ENCODE data around the gene HDHD5.

HDHD5 gene

DNA sequence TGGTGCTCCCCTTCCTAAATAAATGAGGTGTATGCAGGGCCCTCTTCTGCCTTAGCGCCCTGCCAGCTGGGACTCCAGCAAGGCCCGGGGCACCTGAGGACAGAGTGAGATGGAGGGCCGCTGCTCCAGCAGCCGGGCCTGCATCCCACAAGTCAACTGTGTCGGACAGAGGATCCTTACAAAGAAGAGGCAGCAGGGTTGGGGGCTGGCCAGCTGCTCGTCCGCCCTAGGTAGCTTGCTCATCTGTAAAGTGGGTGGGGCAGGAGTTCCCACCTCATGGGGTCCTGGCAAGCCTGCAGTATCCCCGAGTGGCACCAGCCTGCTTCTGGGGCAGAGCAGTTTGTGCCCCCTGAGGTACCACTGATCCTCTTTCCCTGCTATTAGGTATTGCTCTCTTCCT is 45.5 kb downstream of the HDHD5 start:
- Histone ChIP-seq H3K4me3 (ENCODE audit: insufficient read depth, low read length, poor library complexity, severe bottlenecking) (no peak overlapping the region), H4K20me1 (ENCODE audit: low read depth, low read length) (no peaks in the 10 kb centered on the region), H3K36me3 (ENCODE audit: low read length) (no peaks in the 10 kb centered on the region), H3K9me2 (replicated peaks; ENCODE audit: insufficient read depth, low read length) (no peaks in the 10 kb centered on the region), H3K9me3 (ENCODE audit: insufficient read depth, low read length) (no peaks in the 10 kb centered on the region), H3K27me3 (ENCODE audit: low read length) (no peaks in the 10 kb centered on the region), H3K4me2 (ENCODE audit: low read depth, low read length, poor library complexity, severe bottlenecking) (no peak overlapping the region), H3K27ac (ENCODE audit: low read depth, low read length) (no peak overlapping the region), H3K79me2 (ENCODE audit: insufficient read depth, low read length) (no peaks in the 10 kb centered on the region), H3K9ac (ENCODE audit: low read length) (no peak overlapping the region), H3F3A (ENCODE audit: insufficient read depth) (no peaks in the 10 kb centered on the region), H2AFZ (ENCODE audit: low read depth, low read length, severe bottlenecking) (no peak overlapping the region)
- TF ChIP-seq CTCF (IDR thresholded peaks at IDR 0.05; ENCODE audit: insufficient read depth, low read length, poor library complexity, severe bottlenecking): no peak
- TF ChIP-seq EZH2phosphoT487 (conservative IDR thresholded peaks at IDR 0.05; ENCODE audit: low read length): no peak

GRCh38 chr22:17112491-17113042 is 46.5 kb downstream of the HDHD5 start:
- Histone ChIP-seq H4K20me1 (ENCODE audit: low read depth, low read length) (no peaks in the 10 kb centered on the region), H3K4me2 (ENCODE audit: low read depth, low read length, poor library complexity, severe bottlenecking) (no peak overlapping the region), H3K9me3 (ENCODE audit: insufficient read depth, low read length) (no peaks in the 10 kb centered on the region), H3K79me2 (ENCODE audit: insufficient read depth, low read length) (no peaks in the 10 kb centered on the region), H3K4me3 (ENCODE audit: insufficient read depth, low read length, poor library complexity, severe bottlenecking) (no peak overlapping the region), H3K9ac (ENCODE audit: low read length) (no peak overlapping the region), H2AFZ (ENCODE audit: low read depth, low read length, severe bottlenecking) (no peak overlapping the region), H3K27me3 (ENCODE audit: low read length) (no peaks in the 10 kb centered on the region), H3F3A (ENCODE audit: insufficient read depth) (no peaks in the 10 kb centered on the region), H3K36me3 (ENCODE audit: low read length) (no peaks in the 10 kb centered on the region), H3K27ac (ENCODE audit: low read depth, low read length) (no peak overlapping the region), H3K9me2 (replicated peaks; ENCODE audit: insufficient read depth, low read length) (no peaks in the 10 kb centered on the region)
- TF ChIP-seq CTCF (IDR thresholded peaks at IDR 0.05; ENCODE audit: insufficient read depth, low read length, poor library complexity, severe bottlenecking): no peak
- no peak for TF ChIP-seq EZH2phosphoT487 (conservative IDR thresholded peaks at IDR 0.05; ENCODE audit: low read length)

- Histone ChIP-seq H3F3A (ENCODE audit: insufficient read depth) (no peaks in the 10 kb centered on the region), H3K36me3 (ENCODE audit: low read length) (no peaks in the 10 kb centered on the region), H3K4me2 (ENCODE audit: low read depth, low read length, poor library complexity, severe bottlenecking) (no peak overlapping the region), H2AFZ (ENCODE audit: low read depth, low read length, severe bottlenecking) (no peak overlapping the region), H3K9me3 (ENCODE audit: insufficient read depth, low read length) (no peaks in the 10 kb centered on the region), H3K4me3 (ENCODE audit: insufficient read depth, low read length, poor library complexity, severe bottlenecking) (no peak overlapping the region), H3K79me2 (ENCODE audit: insufficient read depth, low read length) (no peaks in the 10 kb centered on the region), H3K27ac (ENCODE audit: low read depth, low read length) (no peak overlapping the region), H3K9ac (ENCODE audit: low read length) (no peak overlapping the region), H3K27me3 (ENCODE audit: low read length) (no peaks in the 10 kb centered on the region), H4K20me1 (ENCODE audit: low read depth, low read length) (no peaks in the 10 kb centered on the region), H3K9me2 (replicated peaks; ENCODE audit: insufficient read depth, low read length) (no peaks in the 10 kb centered on the region)
- TF ChIP-seq CTCF (IDR thresholded peaks at IDR 0.05; ENCODE audit: insufficient read depth, low read length, poor library complexity, severe bottlenecking) (no peak), EZH2phosphoT487 (conservative IDR thresholded peaks at IDR 0.05; ENCODE audit: low read length) (no peak)
Observed at GRCh38 chr22:17110791-17111550, 48.1 kb downstream of the HDHD5 start.

Measured in SU-DHL-6 (cell line).